ENCODE data around the gene SSPN. TPM values are rescaled to one million over a fixed set of nuclear protein-coding genes. Genes with fewer than 3 reads are reported as not detected.

Gene SSPN
- total RNA-seq, 1 experiment from 2014 or later: 37.1 TPM

DNA sequence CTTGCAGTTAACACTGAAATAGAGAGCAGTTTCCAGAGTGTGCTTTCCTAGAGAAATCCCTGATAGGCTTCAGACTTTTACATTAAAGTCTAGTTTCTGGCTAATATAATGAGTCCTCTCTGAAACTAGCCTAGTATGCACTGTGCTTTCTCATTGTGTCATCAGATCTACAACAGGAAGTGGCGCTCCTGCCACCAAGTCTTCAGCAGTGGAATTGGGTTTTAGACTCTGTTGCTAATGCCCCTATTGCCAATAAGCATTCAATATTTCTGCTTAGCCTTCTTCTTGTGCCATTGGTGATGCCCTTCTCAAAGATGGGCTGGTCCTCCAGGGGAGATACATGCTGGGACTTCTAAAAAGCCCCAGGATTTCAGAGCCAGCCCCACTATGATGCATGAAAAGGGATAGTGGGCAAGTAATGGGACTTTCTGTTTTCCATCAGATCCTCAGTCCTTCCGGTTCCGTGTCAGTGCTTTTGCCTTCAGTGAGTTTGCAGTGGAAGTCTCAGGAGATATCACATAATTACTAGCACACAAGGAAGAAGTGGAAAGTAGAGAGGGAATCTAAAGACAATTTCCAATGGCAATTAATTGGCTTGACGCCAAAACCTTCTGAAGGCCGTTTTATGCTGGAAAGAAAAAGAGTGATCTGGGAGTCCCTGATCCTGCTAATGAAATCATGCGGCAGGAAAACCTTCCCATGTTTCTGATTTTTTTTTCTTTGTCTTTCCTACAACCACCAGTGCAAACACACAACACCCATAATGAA is 50.0 kb downstream of the SSPN start:
- no peak for DNase-seq (ENCODE audit: low read depth in 1 of 2, low spot score in 2 of 2)
- no peaks in the 10 kb centered on the region for H3K36me3 ChIP-seq
- H3K27me3 ChIP-seq (replicated peaks): no peaks in the 10 kb centered on the region
- no peaks in the 10 kb centered on the region for H3K9me3 ChIP-seq (replicated peaks)
- no peak overlapping the region for H3K27ac ChIP-seq
- H3K4me3 ChIP-seq: no peak overlapping the region
- peaks cover 12% of the 10 kb centered on the region for H3K4me1 ChIP-seq (replicated peaks)

- Histone ChIP-seq H3K4me1 (replicated peaks) (peaks cover 8% of the 10 kb centered on the region), H3K27me3 (replicated peaks) (no peaks in the 10 kb centered on the region), H3K27ac (no peak overlapping the region), H3K36me3 (no peaks in the 10 kb centered on the region), H3K9me3 (replicated peaks) (no peaks in the 10 kb centered on the region), H3K4me3 (no peak overlapping the region)
- no peak for DNase-seq (ENCODE audit: low read depth in 1 of 2, low spot score in 2 of 2)
Measured at GRCh38 chr12:26246483-26247164, 51.3 kb downstream of the SSPN start.

GRCh38 chr12:26247873-26248272 is 52.5 kb downstream of the SSPN start:
- Histone ChIP-seq H3K4me1 (replicated peaks) (peaks cover 21% of the 10 kb centered on the region), H3K27ac (peak overlapping the region; percentile 15), H3K36me3 (no peaks in the 10 kb centered on the region), H3K4me3 (no peak overlapping the region), H3K9me3 (replicated peaks) (no peaks in the 10 kb centered on the region), H3K27me3 (replicated peaks) (no peaks in the 10 kb centered on the region)
- no peak for DNase-seq (ENCODE audit: low read depth in 1 of 2, low spot score in 2 of 2)

DNA sequence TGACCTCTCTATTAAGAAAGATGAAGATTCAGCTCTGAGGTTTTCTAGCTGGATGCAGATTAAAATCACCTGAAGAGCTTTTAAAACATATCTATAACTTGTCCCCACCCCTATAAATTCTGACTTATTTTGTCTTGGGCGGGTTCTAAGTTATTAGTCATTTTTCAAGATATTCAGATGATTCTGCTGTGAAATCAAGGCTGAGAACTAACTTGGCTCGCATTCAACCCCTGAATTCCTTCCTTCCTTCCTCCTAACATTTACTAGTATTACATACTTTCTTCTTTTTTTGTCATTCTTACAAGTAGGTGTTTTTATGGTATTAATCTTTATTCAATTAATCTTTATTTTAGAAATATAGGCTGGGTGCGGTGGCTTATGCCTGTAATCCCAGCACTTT is 55.4 kb downstream of the SSPN start:
- Histone ChIP-seq H3K36me3 (no peaks in the 10 kb centered on the region), H3K27me3 (replicated peaks) (no peaks in the 10 kb centered on the region), H3K9me3 (replicated peaks) (no peaks in the 10 kb centered on the region), H3K4me1 (replicated peaks) (peaks cover 31% of the 10 kb centered on the region), H3K27ac (no peak overlapping the region), H3K4me3 (no peak overlapping the region)
- DNase-seq (ENCODE audit: low read depth in 1 of 2, low spot score in 2 of 2): no peak

GRCh38 chr12:26251600-26251999 is 56.2 kb downstream of the SSPN start:
- H3K9me3 ChIP-seq (replicated peaks): no peaks in the 10 kb centered on the region
- H3K27ac ChIP-seq: no peak overlapping the region
- no peaks in the 10 kb centered on the region for H3K36me3 ChIP-seq
- DNase-seq (ENCODE audit: low read depth in 1 of 2, low spot score in 2 of 2): no peak
- peaks cover 38% of the 10 kb centered on the region for H3K4me1 ChIP-seq (replicated peaks)
- no peak overlapping the region for H3K4me3 ChIP-seq
- H3K27me3 ChIP-seq (replicated peaks): no peaks in the 10 kb centered on the region

DNA sequence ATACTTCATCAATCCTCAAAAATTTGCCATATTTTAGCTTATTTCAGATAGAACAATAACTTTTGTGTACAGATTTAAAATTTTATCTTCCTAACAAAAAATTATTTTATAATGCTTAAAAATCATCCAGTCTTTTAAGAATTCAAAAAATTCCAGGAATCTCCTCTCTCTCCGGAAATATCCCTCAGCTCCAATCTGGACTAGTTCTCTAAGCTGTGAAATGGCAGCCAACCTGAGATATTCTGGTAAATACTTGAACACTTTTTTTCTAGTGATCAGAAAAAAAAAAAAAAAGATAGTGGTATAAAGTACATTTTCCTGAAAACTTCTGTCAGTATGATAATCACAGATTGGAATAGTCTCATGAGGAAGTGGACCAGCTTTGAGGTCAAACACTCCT is 57.6 kb downstream of the SSPN start:
- no peaks in the 10 kb centered on the region for H3K27me3 ChIP-seq (replicated peaks)
- no peaks in the 10 kb centered on the region for H3K9me3 ChIP-seq (replicated peaks)
- DNase-seq (ENCODE audit: low read depth in 1 of 2, low spot score in 2 of 2): peak in 1 of 2 experiments; percentile 47
- H3K4me1 ChIP-seq (replicated peaks): peaks cover 35% of the 10 kb centered on the region
- H3K36me3 ChIP-seq: no peaks in the 10 kb centered on the region
- H3K27ac ChIP-seq: peak overlapping the region; percentile 46
- H3K4me3 ChIP-seq: no peak overlapping the region

DNA sequence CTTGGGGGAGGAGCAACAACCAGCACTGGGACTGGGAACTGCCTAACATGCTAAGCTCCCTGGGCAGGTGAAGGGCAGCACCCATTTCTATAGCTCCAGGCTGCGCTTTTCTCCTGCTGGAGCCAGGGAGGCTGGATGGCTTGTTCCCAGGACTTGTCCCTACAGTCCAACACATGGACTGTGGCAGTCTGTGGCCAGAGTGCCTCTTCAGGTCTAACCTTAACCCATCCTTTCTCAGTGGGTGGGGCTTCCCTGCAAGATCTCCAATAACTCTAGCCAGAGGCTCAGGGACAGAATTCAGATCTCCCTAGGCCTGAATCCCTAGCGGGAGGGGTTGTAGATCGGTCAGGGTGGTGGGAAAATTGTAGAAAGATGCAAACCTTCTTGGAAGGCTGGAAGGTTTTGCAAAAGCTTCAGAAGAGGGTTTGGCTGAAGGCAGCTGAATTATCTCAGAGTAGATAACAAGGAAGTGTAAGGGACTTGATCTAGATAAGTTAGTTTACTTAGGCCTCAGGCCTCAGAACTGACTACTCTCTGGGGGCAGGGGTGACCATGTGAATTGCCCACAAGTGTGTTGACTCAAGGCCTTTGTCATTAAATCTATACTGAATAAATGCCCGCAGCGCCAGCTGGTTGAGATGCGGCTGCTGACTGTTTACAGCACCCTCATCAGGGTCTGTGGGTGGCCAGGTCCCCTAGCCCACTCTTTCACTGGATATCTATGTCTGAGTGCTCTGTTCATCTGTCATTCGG is 60.7 kb downstream of the SSPN start:
- no peaks in the 10 kb centered on the region for H3K36me3 ChIP-seq
- H3K27me3 ChIP-seq (replicated peaks): no peaks in the 10 kb centered on the region
- no peak overlapping the region for H3K27ac ChIP-seq
- peak; percentile 61 to 72 for DNase-seq (ENCODE audit: low read depth in 1 of 2, low spot score in 2 of 2)
- no peaks in the 10 kb centered on the region for H3K9me3 ChIP-seq (replicated peaks)
- H3K4me3 ChIP-seq: no peak overlapping the region
- peaks cover 31% of the 10 kb centered on the region for H3K4me1 ChIP-seq (replicated peaks)

DNA sequence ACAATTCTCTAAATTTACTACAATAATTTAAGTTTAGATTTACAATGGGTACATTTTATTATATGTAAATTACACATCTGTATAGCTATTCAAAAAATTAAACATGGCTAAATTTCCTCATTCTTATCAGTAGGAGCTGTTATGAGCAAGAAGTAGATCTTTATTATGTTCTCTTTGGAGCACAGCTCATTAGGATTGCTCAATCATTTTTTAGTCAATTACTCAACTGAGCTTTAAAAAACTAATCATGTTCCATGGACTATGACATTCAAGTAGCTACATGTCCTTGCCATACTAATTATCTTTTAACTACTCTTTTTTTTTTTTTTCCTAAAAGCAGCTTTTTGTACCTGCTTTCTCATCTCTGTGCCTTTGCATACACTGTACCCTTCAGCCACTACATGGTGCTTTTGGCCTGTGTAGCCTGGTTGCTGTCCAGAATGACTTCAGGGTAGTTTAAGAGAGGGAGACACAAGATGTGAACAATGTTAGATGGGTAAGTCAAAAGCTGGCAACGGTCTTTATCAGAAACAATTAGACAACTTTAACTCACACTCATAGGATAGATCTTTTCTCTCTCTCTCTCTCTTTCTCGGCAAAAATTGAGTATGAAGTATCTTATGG is 69.0 kb downstream of the SSPN start:
- no peaks in the 10 kb centered on the region; the same call in 1 of the 2 replicates for H3K9me3 ChIP-seq (replicated peaks)
- H3K36me3 ChIP-seq: no peaks in the 10 kb centered on the region
- no peak overlapping the region for H3K27ac ChIP-seq
- H3K4me1 ChIP-seq (replicated peaks): no peaks in the 10 kb centered on the region
- no peak overlapping the region for H3K4me3 ChIP-seq
- H3K27me3 ChIP-seq (replicated peaks): no peaks in the 10 kb centered on the region
- DNase-seq (ENCODE audit: low read depth in 1 of 2, low spot score in 2 of 2): no peak

- H3K9me3 ChIP-seq (replicated peaks): no peaks in the 10 kb centered on the region; the same call in 1 of the 2 replicates
- H3K4me3 ChIP-seq: no peak overlapping the region
- no peaks in the 10 kb centered on the region; the same call in 1 of the 2 replicates for H3K4me1 ChIP-seq (replicated peaks)
- H3K27ac ChIP-seq: no peak overlapping the region
- H3K27me3 ChIP-seq (replicated peaks): no peaks in the 10 kb centered on the region
- H3K36me3 ChIP-seq: no peaks in the 10 kb centered on the region
- DNase-seq (ENCODE audit: low read depth in 1 of 2, low spot score in 2 of 2): no peak
Measured at GRCh38 chr12:26265606-26266005, 70.2 kb downstream of the SSPN start.

GRCh38 chr12:26266881-26267280 is 71.5 kb downstream of the SSPN start:
- peaks cover 13% of the 10 kb centered on the region for H3K4me1 ChIP-seq (replicated peaks)
- H3K4me3 ChIP-seq: no peak overlapping the region
- no peaks in the 10 kb centered on the region for H3K36me3 ChIP-seq
- DNase-seq (ENCODE audit: low read depth in 1 of 2, low spot score in 2 of 2): no peak
- no peak overlapping the region for H3K27ac ChIP-seq
- no peaks in the 10 kb centered on the region for H3K27me3 ChIP-seq (replicated peaks)
- no peaks in the 10 kb centered on the region; the same call in 1 of the 2 replicates for H3K9me3 ChIP-seq (replicated peaks)

GRCh38 chr12:26268841-26269561 is 73.6 kb downstream of the SSPN start:
- Histone ChIP-seq H3K27ac (no peak overlapping the region), H3K9me3 (replicated peaks) (no peaks in the 10 kb centered on the region; the same call in 1 of the 2 replicates), H3K36me3 (no peaks in the 10 kb centered on the region), H3K27me3 (replicated peaks) (no peaks in the 10 kb centered on the region), H3K4me1 (replicated peaks) (peaks cover 34% of the 10 kb centered on the region), H3K4me3 (no peak overlapping the region)
- DNase-seq (ENCODE audit: low read depth in 1 of 2, low spot score in 2 of 2): no peak

DNA sequence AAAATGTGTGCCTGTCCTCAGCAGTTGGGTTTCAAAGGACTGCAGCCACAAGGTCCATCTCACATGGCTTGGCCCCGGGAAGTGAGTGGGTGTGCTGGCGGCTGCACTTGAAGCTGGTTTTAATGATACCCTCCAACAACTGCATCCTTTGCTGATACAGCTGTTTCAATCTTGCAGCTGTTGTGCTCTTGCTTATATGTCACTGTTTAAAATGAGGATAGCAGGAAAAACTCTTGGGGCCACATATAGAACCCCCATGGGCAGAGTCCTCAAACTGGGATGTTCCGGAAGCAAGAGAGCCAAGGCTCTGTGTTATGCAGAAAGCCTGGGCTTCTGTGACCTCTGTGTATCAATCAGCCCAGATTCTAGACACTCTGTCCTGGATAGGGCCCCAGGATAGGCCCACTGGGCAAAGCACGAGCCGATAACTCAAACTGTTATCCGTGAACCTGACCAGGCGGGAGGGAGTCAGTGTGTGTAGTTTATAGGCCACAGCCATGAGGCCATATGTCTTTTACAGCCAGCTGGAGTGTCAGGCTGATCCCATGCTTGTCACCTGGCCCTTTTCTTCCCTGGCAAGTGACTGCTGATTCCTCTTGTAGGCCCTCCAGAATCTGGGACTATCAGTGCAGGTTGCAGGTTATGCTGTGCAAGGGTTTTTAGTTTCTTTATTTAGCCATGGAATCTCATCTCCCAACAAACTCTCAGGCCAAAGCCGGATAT is 74.3 kb downstream of the SSPN start:
- Histone ChIP-seq H3K4me3 (no peak overlapping the region), H3K4me1 (replicated peaks) (peaks cover 40% of the 10 kb centered on the region), H3K27ac (no peak overlapping the region), H3K9me3 (replicated peaks) (no peaks in the 10 kb centered on the region; the same call in 1 of the 2 replicates), H3K36me3 (no peaks in the 10 kb centered on the region), H3K27me3 (replicated peaks) (no peaks in the 10 kb centered on the region)
- no peak for DNase-seq (ENCODE audit: low read depth in 1 of 2, low spot score in 2 of 2)
